Measurements from ENCODE around the gene OPRM1. TPM values are rescaled to one million over a fixed set of nuclear protein-coding genes. Genes with fewer than 3 reads are reported as not detected.

Gene OPRM1
- total RNA-seq, 4 donors from 2014 or later, result not detected

DNA sequence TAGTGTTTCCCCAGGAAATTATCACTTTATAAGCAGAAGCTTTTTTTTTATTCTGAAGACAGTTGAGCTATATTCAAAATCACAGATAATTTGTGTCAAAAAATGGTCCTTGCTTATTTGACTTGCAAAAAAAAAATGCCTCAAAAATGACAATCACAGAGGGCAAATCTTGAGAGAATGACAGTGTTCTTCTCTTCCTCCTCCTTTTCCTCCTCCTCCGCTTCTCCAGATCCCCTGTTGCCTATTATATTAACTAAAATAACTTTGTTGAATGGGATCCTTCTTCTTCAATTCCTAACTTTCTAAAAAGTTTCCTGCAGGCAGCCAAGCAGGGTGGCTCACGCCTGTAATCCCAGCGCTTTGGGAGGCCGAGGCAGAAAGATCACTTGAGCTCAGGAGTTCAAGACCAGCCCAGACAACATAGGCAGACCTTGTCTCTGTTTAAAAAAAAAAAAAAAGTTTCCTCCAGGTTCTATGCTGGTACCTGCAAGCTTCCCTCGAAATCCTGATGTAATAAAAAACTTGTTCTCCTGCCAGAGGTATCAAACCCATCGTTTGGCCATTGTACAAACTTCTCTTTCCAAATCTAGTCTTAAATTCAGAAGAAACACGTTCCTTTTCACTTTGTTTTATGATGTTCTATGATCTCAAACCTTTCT lies 189.0 kb downstream of the OPRM1 start:
- no peak overlapping the region for H3K4me3 ChIP-seq
- WGBS, result 84% methylated on average over 7 of the region's 7 CpGs
- H3K4me1 ChIP-seq, result no peaks in the 10 kb centered on the region
- no peaks in the 10 kb centered on the region for H3K27me3 ChIP-seq
- no peaks in the 10 kb centered on the region for H3K9me3 ChIP-seq
- H3K27ac ChIP-seq, result no peak overlapping the region
- TF ChIP-seq EP300 (IDR thresholded peaks at IDR 0.05) (no peak), POLR2A (IDR thresholded peaks at IDR 0.05) (no peak), POLR2AphosphoS5 (IDR thresholded peaks at IDR 0.05) (no peak)
- TF ChIP-seq, protein P1, sequence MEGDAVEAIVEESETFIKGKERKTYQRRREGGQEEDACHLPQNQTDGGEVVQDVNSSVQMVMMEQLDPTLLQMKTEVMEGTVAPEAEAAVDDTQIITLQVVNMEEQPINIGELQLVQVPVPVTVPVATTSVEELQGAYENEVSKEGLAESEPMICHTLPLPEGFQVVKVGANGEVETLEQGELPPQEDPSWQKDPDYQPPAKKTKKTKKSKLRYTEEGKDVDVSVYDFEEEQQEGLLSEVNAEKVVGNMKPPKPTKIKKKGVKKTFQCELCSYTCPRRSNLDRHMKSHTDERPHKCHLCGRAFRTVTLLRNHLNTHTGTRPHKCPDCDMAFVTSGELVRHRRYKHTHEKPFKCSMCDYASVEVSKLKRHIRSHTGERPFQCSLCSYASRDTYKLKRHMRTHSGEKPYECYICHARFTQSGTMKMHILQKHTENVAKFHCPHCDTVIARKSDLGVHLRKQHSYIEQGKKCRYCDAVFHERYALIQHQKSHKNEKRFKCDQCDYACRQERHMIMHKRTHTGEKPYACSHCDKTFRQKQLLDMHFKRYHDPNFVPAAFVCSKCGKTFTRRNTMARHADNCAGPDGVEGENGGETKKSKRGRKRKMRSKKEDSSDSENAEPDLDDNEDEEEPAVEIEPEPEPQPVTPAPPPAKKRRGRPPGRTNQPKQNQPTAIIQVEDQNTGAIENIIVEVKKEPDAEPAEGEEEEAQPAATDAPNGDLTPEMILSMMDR (IDR thresholded peaks at IDR 0.05), result no peak
- H3K36me3 ChIP-seq, result no peaks in the 10 kb centered on the region
- DNase-seq (ENCODE audit: low spot score in 2 of 2), result no peak

DNA sequence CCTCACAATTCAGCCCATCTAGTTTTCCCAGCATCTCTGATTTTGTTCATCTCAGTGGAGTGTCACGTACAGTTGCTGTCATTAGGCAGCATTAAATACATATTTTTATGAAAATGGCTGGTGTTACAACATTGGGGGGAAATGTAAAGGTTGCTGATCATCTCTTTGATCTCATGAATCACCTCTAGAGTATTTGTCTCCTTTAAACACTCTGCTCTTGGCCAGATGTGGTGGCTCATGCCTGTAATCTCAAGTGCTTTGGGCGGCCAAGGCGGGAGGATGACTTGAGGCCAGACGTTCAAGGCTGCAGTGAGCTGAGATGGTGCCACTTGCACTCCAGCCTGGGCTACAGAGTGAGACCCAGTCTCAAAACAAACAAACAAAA lies 189.5 kb downstream of the OPRM1 start:
- no peaks in the 10 kb centered on the region for H3K9me3 ChIP-seq
- no peaks in the 10 kb centered on the region for H3K27me3 ChIP-seq
- no peak overlapping the region for H3K27ac ChIP-seq
- no peak for TF ChIP-seq EP300 (IDR thresholded peaks at IDR 0.05)
- TF ChIP-seq, protein P1 (IDR thresholded peaks at IDR 0.05), result no peak
- TF ChIP-seq POLR2A (IDR thresholded peaks at IDR 0.05), result no peak
- no peaks in the 10 kb centered on the region for H3K36me3 ChIP-seq
- WGBS, result 80% methylated on average over 4 of the region's 4 CpGs
- no peaks in the 10 kb centered on the region for H3K4me1 ChIP-seq
- H3K4me3 ChIP-seq, result no peak overlapping the region
- no peak for DNase-seq (ENCODE audit: low spot score in 2 of 2)

DNA sequence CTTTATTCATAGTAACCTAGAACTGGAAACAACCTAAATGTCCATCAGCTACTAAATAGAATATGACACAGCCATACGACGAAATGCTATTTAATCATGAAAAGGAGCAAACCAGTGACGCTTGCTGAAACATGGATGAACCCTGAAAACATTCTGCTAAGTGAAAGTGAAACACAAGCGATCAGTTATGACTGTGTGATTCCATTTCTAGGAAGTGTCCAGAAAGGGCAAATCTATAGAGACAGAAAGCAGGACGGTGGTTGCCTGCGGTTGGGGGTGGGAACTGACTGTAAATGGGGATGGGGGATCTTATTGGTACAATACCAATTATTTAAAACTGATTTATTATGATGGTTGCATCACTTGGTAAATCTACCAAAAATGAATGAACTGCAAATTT lies 190.7 kb downstream of the OPRM1 start:
- Histone ChIP-seq H3K27me3 (no peaks in the 10 kb centered on the region), H3K4me1 (no peaks in the 10 kb centered on the region), H3K36me3 (no peaks in the 10 kb centered on the region), H3K27ac (no peak overlapping the region), H3K4me3 (no peak overlapping the region), H3K9me3 (no peaks in the 10 kb centered on the region)
- TF ChIP-seq POLR2A (IDR thresholded peaks at IDR 0.05) (no peak), POLR2AphosphoS5 (IDR thresholded peaks at IDR 0.05) (no peak), EP300 (IDR thresholded peaks at IDR 0.05) (no peak)
- TF ChIP-seq, protein P1 (IDR thresholded peaks at IDR 0.05), result no peak
- DNase-seq (ENCODE audit: low spot score in 2 of 2), result no peak
- WGBS, result 86% methylated on average over 6 of the region's 6 CpGs

DNA sequence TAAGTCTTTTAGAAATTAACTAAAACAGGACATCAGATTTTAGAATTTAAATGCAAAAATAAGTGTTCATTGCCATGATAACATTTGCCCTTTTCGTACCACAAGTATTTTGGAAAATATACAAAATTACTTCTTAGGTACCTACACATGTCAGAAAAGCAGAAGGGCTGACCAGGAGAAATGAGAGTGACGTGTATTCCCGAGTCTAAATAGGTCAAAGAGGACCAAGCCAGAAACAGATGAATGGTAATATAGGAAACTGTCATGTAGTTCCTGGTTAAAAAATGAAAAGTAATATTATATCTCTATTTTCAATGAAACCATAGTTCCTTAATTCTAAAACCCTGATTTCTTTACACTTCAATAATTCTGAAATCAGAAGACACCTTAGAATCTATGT lies 191.4 kb downstream of the OPRM1 start:
- TF ChIP-seq POLR2AphosphoS5 (IDR thresholded peaks at IDR 0.05), result no peak
- TF ChIP-seq, protein P1 (IDR thresholded peaks at IDR 0.05), result no peak
- H3K27me3 ChIP-seq, result no peaks in the 10 kb centered on the region
- DNase-seq (ENCODE audit: low spot score in 2 of 2), result no peak
- H3K27ac ChIP-seq, result no peak overlapping the region
- 71% methylated on average over 3 of the region's 3 CpGs for WGBS
- H3K4me3 ChIP-seq, result no peak overlapping the region
- no peaks in the 10 kb centered on the region for H3K4me1 ChIP-seq
- H3K9me3 ChIP-seq, result no peaks in the 10 kb centered on the region
- H3K36me3 ChIP-seq, result no peaks in the 10 kb centered on the region

DNA sequence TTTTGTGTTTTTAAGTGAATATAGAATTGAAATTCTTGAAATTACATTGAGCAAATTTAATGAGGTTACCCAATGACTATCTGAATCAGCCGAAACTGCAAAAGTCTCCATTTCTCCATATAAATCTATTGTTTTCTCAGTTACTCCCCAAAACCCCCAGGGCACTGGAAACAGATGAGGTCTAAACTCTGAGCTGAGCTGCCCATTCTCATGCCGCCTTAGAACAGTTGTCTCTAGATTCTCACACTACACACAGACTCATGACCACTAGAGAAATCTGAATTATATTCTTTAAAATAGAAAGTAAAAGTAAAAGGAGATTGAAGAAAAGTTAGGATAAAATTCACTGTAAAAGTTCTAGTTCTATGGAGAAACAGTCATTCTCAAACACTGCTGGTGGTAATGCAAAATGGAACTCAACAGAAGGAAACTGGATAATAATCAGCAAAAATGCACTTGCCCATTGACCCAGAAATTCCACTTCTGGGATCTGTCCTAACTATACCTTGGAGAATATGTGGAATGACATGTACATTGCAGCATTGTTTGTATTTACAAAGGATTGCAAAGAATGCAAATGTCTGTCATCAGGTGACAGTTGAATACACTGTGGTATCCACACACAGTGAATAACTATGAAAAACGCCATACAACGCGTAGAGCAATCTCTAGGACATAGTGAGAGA lies 192.0 kb downstream of the OPRM1 start:
- WGBS, result 91% methylated on average over 5 of the region's 5 CpGs
- DNase-seq (ENCODE audit: low spot score in 2 of 2), result no peak
- no peaks in the 10 kb centered on the region for H3K4me1 ChIP-seq
- TF ChIP-seq, protein P1 (IDR thresholded peaks at IDR 0.05), result no peak
- no peak for TF ChIP-seq POLR2A (IDR thresholded peaks at IDR 0.05)
- TF ChIP-seq EP300 (IDR thresholded peaks at IDR 0.05), result no peak
- no peak for TF ChIP-seq POLR2AphosphoS5 (IDR thresholded peaks at IDR 0.05)
- no peaks in the 10 kb centered on the region for H3K36me3 ChIP-seq
- H3K4me3 ChIP-seq, result no peak overlapping the region
- H3K27ac ChIP-seq, result no peak overlapping the region
- H3K27me3 ChIP-seq, result no peaks in the 10 kb centered on the region
- no peaks in the 10 kb centered on the region for H3K9me3 ChIP-seq
